Ectodermal cell (in vitro differentiated cells): ENCODE data around the gene DBN1. TPM values are rescaled to one million over a fixed set of nuclear protein-coding genes. Genes with fewer than 3 reads are reported as not detected.

Experiments
- H3K27ac ChIP-seq: 2 replicates; pipeline ENCODE4 v1.7.0; 2013; ENCODE audit warnings: mild to moderate bottlenecking, low read depth, low read length; ENCODE audit not compliant: insufficient read depth, poor library complexity, severe bottlenecking
- H3K27me3 ChIP-seq: 2 replicates; pipeline ENCODE4 v1.7.0; 2013; ENCODE audit warnings: mild to moderate bottlenecking, low read length; ENCODE audit not compliant: insufficient read depth, control insufficient read depth, poor library complexity, severe bottlenecking
- H3K36me3 ChIP-seq: one replicate; pipeline ENCODE4 v1.7.0; 2013; ENCODE audit warnings: low read length; ENCODE audit not compliant: control insufficient read depth, insufficient read depth
- H3K4me1 ChIP-seq: one replicate; pipeline ENCODE4 v1.7.0; 2013; ENCODE audit warnings: low read length; ENCODE audit not compliant: control insufficient read depth, insufficient read depth
- H3K4me3 ChIP-seq: 2 replicates; pipeline ENCODE4 v1.7.0; 2013; ENCODE audit warnings: low read depth, low read length, control low read depth; ENCODE audit not compliant: insufficient read depth
- H3K9me3 ChIP-seq: 2 replicates; pipeline ENCODE4 v1.7.0; 2013; ENCODE audit warnings: mild to moderate bottlenecking, low read length, moderate library complexity; ENCODE audit not compliant: control insufficient read depth
- WGBS, 2 experiments: methylation state at CpG; one replicate each; pipeline ENCODE4 v1.1.7; 2013; ENCODE audit warnings: missing lambda C conversion rate in 2 of 2; 5-methylcytosine and 5-hydroxymethylcytosine counted together
- polyA plus RNA-seq, 4 experiments: library from polyadenylated mRNA; stranded (reverse); fragments of 50-300 nt; gene quantifications; one replicate each; pipeline ENCODE4 v1.2.3, GENCODE V29; 2013

Gene DBN1
- 451 TPM for polyA plus RNA-seq (2013, experiment 1 of 4)
- 443 TPM for polyA plus RNA-seq (2013, experiment 2 of 4)
- 312 TPM for polyA plus RNA-seq (2013, experiment 3 of 4)
- polyA plus RNA-seq (2013, experiment 4 of 4) = 341 TPM

DNA sequence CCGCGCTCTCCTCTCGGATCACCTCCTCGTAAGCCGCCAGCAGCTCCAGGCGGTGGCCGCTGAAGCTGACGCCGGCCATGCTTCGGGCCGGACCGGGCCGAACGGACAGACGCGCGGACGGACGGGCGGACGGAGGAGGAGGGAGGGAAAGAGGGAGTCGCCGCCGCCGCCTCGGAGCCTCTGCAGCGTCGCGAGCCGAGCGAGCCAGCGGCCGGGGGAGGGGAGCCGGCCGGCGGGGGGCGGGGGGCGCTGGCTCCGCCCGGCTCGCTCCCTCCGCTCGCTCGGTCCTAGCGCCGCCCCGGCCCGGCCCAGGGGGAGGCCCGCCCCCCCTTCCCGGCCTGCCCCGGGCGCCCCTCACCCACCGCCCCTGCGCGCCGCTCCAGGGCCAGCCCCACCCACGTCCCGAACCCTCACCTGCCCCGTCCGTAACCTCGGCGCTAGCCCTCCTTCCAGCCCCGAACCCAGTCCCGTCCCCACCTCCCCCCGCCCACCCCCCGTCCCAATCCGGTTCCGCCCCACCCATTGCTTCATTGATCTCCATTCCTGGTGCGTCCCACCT lies at the start of gene DBN1:
DBN1 (minus strand) TSS at position 192 of the 559 bp plus-strand sequence; CDS start at position 79, 113 bp downstream.
- Histone ChIP-seq H3K9me3 (no peaks in the 10 kb centered on the region), H3K4me3 (peak within 1 kb of the TSS; percentile 95), H3K36me3 (no peaks in the 10 kb centered on the region), H3K27ac (peak within 1 kb of the TSS; percentile 95), H3K4me1 (peaks cover 41% of the 10 kb centered on the region), H3K27me3 (no peaks in the 10 kb centered on the region)
- 0% methylated on average over 59 to 67 of the region's 69 CpGs for WGBS, 2 experiments

DNA sequence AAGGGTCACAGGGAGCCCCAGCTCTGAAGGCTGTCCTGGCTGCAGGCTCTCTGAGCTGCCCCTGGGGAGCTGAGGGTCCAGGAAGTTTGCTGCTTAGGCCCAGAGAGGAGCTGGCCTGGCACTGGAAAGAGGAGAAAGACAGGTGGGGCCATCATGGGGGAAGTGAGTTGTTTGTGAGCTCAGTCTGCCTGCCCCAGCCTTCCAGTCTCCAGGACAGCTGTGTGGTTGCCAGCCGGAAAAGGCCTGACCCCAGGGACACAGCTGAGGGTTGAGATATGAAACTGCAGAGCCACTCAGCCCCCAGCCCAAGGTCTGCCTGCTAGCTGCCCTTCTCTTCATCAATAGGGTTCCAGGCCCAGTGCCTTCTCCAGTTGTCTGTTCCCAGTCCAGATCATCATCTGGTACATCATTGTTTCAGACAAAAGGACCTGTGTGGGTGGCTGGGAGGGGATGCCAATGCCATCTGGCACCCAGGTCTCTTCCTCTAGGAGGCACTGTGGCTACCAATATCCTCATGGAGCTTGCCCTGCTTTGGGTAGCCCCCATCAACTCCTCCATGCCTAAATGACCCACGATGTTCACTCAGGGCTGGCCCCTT lies 47.6 kb upstream of the DBN1 start:
- H3K9me3 ChIP-seq = no peaks in the 10 kb centered on the region
- no peak overlapping the region for H3K27ac ChIP-seq
- no peak overlapping the region for H3K4me3 ChIP-seq
- 91 to 93% methylated on average over 2 of the region's 2 CpGs for WGBS, 2 experiments
- H3K36me3 ChIP-seq = peaks cover 26% of the 10 kb centered on the region
- peaks cover under 1% of the 10 kb centered on the region for H3K4me1 ChIP-seq
- no peaks in the 10 kb centered on the region for H3K27me3 ChIP-seq

DNA sequence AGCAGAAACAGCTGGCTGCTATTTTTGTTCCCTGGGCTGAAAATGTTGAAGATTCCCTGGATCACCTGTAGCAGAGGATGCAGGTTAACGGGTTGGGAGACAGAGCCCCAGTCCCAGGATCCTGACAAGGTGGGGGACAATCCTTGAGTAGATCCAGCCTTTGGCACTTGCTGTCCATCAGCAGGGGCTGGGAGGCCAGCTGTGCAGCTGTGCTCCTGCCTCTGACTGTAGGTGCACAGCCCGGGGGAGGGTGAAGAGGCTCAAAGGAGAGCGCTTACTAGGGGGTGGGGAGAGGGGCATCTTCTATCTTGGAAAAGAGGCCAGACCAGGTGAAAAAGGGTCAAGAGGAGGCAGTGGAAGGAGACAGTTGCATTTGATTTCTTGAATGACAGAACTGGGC lies 46.8 kb upstream of the DBN1 start:
- Histone ChIP-seq H3K36me3 (peaks cover 24% of the 10 kb centered on the region), H3K4me3 (no peak overlapping the region), H3K9me3 (no peaks in the 10 kb centered on the region), H3K27me3 (no peaks in the 10 kb centered on the region), H3K4me1 (peaks cover 5% of the 10 kb centered on the region), H3K27ac (no peak overlapping the region)
- 92 to 93% methylated on average over 3 of the region's 3 CpGs for WGBS, 2 experiments

DNA sequence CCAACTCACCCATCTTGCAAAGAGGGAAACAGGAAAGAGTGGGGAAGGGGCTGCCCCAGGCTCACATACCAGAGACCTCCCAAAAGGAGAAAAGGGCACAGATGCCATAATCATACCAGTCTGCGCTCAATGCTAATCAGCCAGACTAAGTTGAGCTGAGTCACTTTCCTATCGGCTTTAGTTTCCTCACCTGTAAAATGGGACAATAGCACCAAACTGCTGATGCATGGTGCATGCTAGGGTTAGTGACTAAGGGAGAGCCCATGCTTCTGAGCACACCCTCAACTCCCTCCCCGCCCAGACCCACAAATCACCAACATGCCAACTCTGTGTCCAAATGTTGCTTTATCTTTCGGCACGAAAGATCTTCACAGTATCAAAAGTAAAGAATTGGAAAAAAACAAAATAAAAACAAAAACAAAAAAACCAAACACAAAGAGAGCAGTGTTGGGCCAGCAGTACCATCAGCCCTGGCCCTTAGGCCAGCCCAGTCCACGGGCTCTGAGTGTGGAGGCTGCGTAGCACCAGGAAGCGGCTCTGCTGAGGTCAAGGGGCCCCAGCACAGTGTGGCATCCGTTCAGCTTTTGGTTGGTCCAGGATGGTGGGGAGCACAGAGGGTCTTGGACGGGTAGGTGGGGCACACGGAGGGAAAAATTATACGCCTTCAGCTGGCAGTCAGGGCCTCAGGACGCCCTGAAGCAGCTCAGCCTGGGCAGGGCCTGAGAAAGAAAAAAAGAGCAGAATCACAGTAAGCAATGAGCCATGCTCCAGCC lies 46.2 kb upstream of the DBN1 start:
- H3K4me1 ChIP-seq = peaks cover 5% of the 10 kb centered on the region
- H3K36me3 ChIP-seq = peaks cover 28% of the 10 kb centered on the region
- 81 to 85% methylated on average over 13 of the region's 13 CpGs for WGBS, 2 experiments
- H3K9me3 ChIP-seq = no peaks in the 10 kb centered on the region
- H3K27ac ChIP-seq = no peak overlapping the region
- H3K4me3 ChIP-seq = no peak overlapping the region
- no peaks in the 10 kb centered on the region for H3K27me3 ChIP-seq

DNA sequence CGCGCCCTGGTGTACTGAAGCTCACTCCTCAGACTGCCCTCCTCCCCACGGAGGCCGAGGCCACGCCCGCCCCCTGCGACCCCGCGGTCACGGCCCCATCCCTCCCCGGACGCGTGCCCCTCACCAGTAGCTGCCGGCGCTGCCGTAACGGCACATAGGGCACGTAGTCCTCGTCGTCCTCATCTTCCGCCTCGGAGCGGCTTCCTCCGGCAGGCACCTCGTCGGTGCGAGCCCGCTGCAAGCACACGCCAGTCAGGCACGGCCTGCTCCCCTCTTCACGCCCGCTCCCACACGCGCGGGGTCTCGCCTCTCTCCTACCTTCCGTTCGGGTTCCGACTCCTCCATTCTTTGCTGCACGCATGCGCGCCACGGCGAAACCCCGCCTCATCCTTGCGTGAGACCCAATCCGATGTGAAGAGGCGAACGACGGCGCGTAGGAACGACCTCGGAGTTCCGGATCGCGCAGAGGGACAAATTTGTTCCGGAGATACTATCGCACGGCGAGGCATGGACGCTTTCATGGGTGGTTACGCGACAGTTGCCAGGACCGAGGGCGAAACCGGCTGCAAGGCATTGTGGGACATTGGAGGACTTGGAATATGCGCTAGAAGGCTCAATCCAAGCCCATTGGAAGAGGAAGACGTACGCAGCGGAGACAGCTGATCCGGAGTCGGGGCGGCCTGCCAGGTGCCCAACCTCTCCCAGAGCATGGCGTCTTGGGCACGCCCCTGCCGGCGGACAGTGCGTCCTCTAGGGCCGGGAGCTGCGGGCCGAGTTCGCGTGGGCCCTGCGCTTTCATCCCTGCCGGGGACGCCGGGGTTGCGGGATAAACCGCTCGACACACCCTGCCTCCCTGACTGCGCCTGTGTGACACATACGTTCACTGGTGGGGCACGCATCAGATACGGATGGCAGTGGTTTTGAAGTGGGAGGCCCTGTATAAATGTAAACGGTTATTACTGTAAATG lies 43.5 kb upstream of the DBN1 start, which contains the start of gene DDX41:
DDX41 (minus strand) TSS at position 361 of the 968 bp plus-strand sequence; CDS start at position 345, 16 bp downstream.
- Histone ChIP-seq H3K4me1 (peaks cover 5% of the 10 kb centered on the region), H3K27ac (peak within 1 kb of the TSS; percentile 82), H3K9me3 (no peaks in the 10 kb centered on the region), H3K4me3 (peak within 1 kb of the TSS; percentile 60), H3K36me3 (peaks cover 32% of the 10 kb centered on the region), H3K27me3 (no peaks in the 10 kb centered on the region)
- WGBS, 2 experiments = 0% methylated on average over 96 of the region's 96 CpGs

DNA sequence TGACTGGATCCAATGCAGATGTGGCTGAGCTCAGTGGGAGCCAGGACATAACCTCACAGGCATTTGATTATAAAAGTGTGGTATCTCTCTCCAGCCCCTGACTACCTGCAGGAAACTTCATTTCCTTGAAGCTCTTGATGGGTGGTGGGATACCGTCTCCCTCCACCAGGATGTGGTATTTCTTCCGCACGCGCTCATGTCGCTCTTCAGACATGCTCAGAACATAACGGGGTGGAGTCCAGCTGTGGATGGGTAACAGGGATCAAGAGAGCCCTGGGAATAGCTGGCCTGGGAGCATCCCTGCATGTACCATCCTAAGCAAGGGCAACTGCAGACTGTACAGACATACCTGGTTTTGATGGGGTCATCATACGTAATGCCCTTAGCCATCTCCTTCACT lies 42.1 kb upstream of the DBN1 start:
- Histone ChIP-seq H3K4me1 (peaks cover 5% of the 10 kb centered on the region), H3K9me3 (no peaks in the 10 kb centered on the region), H3K4me3 (peak overlapping the region; percentile 60), H3K27me3 (no peaks in the 10 kb centered on the region), H3K36me3 (peaks cover 33% of the 10 kb centered on the region), H3K27ac (no peak overlapping the region)
- 94 to 95% methylated on average over 7 of the region's 7 CpGs for WGBS, 2 experiments

DNA sequence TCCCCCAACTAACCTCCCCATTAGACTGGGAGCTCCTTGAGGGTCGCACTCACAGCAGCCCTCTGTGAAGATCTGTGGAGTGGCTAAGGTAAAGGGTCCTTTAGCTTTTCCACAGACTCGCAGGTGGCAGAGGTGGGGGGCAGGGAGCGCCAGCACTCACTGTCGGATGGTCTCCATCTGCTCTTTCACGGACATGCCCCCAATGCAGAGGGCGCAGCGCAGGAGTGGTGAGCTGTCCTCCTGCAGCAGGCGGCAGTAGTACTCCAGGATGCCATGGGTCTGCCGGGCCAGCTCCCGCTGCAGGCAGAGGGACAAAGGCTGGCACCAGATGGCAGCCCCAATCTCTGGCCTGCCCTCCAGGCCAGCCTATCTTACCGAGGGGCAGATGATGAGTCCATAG lies 41.1 kb upstream of the DBN1 start:
- Histone ChIP-seq H3K27ac (no peak overlapping the region), H3K4me3 (no peak overlapping the region), H3K9me3 (no peaks in the 10 kb centered on the region), H3K4me1 (peaks cover 5% of the 10 kb centered on the region), H3K27me3 (no peaks in the 10 kb centered on the region), H3K36me3 (peaks cover 33% of the 10 kb centered on the region)
- WGBS, 2 experiments = 97 to 98% methylated on average over 11 of the region's 11 CpGs

DNA sequence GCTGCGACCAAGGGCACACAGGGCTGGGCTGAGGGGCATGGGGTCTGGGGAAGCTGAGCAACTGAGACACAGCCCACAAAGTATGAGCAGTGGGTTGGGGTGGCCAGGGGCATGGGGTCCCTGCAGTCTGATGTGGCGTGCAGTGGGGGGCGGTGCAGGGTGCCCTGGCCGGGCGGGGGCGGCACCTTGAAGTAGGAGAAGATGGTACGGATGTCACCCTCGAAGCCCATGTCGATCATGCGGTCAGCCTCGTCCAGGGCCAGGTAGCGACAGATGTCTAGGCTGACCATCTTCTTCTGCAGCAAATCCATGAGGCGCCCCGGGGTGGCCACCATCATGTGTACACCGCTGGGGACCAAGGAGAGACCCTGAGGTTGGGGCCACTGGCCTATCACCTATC lies 40.1 kb upstream of the DBN1 start:
- H3K36me3 ChIP-seq = peaks cover 33% of the 10 kb centered on the region
- no peaks in the 10 kb centered on the region for H3K27me3 ChIP-seq
- 96% methylated on average over 15 of the region's 15 CpGs for WGBS, 2 experiments
- H3K9me3 ChIP-seq = no peaks in the 10 kb centered on the region
- H3K4me1 ChIP-seq = peaks cover 12% of the 10 kb centered on the region
- H3K27ac ChIP-seq = no peak overlapping the region
- no peak overlapping the region for H3K4me3 ChIP-seq

DNA sequence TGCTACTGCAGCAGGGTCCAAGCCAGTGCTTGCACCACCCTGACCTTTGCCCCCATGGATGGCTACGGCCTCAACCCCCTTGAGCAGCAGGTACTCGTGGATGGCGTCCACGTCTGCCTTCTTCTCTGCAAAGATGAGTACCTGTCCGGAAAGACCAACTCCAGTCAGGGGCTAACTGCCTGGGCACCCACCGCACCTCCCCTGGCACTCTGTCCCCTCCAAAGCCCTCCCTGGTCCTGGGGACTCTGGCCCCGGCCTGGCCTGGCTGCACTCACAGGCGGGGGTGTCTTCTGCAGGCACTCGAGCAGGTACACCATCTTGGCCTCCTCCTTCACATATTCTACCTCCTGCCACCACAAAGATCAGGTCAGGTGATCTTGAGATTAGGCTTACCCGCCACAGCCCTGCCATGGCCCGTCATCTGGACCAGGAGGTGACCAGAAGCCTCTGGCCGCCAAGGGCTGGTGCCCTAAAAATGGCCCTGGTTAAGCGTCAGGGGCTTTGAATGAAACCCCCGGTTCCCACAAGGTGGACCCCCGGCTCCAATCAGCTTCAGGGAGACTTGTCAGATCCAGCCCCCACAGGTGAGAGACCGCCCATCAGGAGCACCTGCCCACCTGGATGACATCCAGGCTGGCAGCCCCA lies 39.4 kb upstream of the DBN1 start:
- H3K4me3 ChIP-seq = no peak overlapping the region
- H3K4me1 ChIP-seq = peaks cover 12% of the 10 kb centered on the region
- no peaks in the 10 kb centered on the region for H3K27me3 ChIP-seq
- H3K9me3 ChIP-seq = no peaks in the 10 kb centered on the region
- WGBS, 2 experiments = 91 to 93% methylated on average over 16 of the region's 16 CpGs
- no peak overlapping the region for H3K27ac ChIP-seq
- peaks cover 33% of the 10 kb centered on the region for H3K36me3 ChIP-seq
